Stimulated activated CD8-positive, alpha-beta memory T cell treated with anti-CD3 and anti-CD28 coated beads, Interleukin-4, amount 100 ng/mL, for 4 hours (primary cell): Measurements from ENCODE around the gene TUBAL3.
"Not testable (repeated sequence)": the region's sequence is repeated elsewhere in the genome, so short reads cannot be mapped to it uniquely, and the experiment has no call there.

Experiments used
- DNase-seq, 2 donors: peaks; one replicate each; pipeline ENCODE4 v3.0.0-alpha.2; 2020; ENCODE audit warnings: low read depth in 2 of 2, low spot score in 1 of 2

TUBAL3 gene

GRCh38 chr10:5424751-5425150, 20.1 kb upstream of the TUBAL3 start:
- DNase-seq, result no peak

- DNase-seq, result no peak
Observed at GRCh38 chr10:5423771-5424170, 19.1 kb upstream of the TUBAL3 start.

GRCh38 chr10:5419466-5420094, 15.0 kb upstream of the TUBAL3 start:
- DNase-seq, result no peak

- DNase-seq, result no peak
Observed at GRCh38 chr10:5418584-5418983, 14.0 kb upstream of the TUBAL3 start.

- no peak for DNase-seq
Observed at GRCh38 chr10:5416981-5417380, 12.4 kb upstream of the TUBAL3 start.

- no peak for DNase-seq
Observed at GRCh38 chr10:5413012-5413938, 8.6 kb upstream of the TUBAL3 start.

GRCh38 chr10:5412277-5412941, 7.8 kb upstream of the TUBAL3 start, which contains the start of gene NET1:
NET1 (plus strand) TSS chr10:5412557; CDS start chr10:5412693, 136 bp downstream.
- DNase-seq, result peak; percentile 11 to 14

- DNase-seq, result no peak
Observed at GRCh38 chr10:5411941-5412276, 7.3 kb upstream of the TUBAL3 start.

GRCh38 chr10:5410787-5411186, 6.2 kb upstream of the TUBAL3 start:
- not testable (repeated sequence) for DNase-seq

GRCh38 chr10:5406918-5407317, 2.3 kb upstream of the TUBAL3 start:
- DNase-seq, result no peak

- DNase-seq, result no peak
Observed at GRCh38 chr10:5402798-5403197, 1.8 kb downstream of the TUBAL3 start.

- no peak for DNase-seq
Observed at GRCh38 chr10:5400468-5401240, 4.0 kb downstream of the TUBAL3 start.

GRCh38 chr10:5399332-5399731, 5.3 kb downstream of the TUBAL3 start:
- DNase-seq, result no peak

- no peak for DNase-seq
Observed at GRCh38 chr10:5396556-5397300, 7.9 kb downstream of the TUBAL3 start.

GRCh38 chr10:5395168-5395567, 9.5 kb downstream of the TUBAL3 start:
- DNase-seq, result no peak

GRCh38 chr10:5393529-5393928, 11.1 kb downstream of the TUBAL3 start:
- no peak for DNase-seq

GRCh38 chr10:5391790-5392189, 12.8 kb downstream of the TUBAL3 start:
- DNase-seq, result no peak

- no peak for DNase-seq
Observed at GRCh38 chr10:5390607-5391205, 13.9 kb downstream of the TUBAL3 start.

- no peak for DNase-seq
Observed at GRCh38 chr10:5387169-5387568, 17.5 kb downstream of the TUBAL3 start.

GRCh38 chr10:5385224-5385623, 19.4 kb downstream of the TUBAL3 start:
- no peak for DNase-seq
